H9 (cell line): Measurements from ENCODE around the gene SLC7A6. TPM values are rescaled to one million over a fixed set of nuclear protein-coding genes. Genes with fewer than 3 reads are reported as not detected.

Source experiments
- DNase-seq: peaks from one replicate; pipeline ENCODE4 v3.0.0-alpha.2; 2017
- H2AFZ ChIP-seq: one replicate; pipeline ENCODE4 v1.6.1; 2013; ENCODE audit warnings: mild to moderate bottlenecking, low read length, control low read depth, moderate library complexity
- H2AK5ac ChIP-seq: 2 replicates; pipeline ENCODE4 v1.6.1; 2013; ENCODE audit warnings: low read length, control low read depth, mixed read lengths; ENCODE audit not compliant: insufficient read length
- H2BK120ac ChIP-seq: one replicate; pipeline ENCODE4 v1.6.1; 2013; ENCODE audit warnings: low read depth, mild to moderate bottlenecking, low read length, control low read depth, inconsistent platforms; ENCODE audit not compliant: poor library complexity, severe bottlenecking
- H2BK12ac ChIP-seq: 2 replicates; pipeline ENCODE4 v1.6.1; 2013; ENCODE audit warnings: low read length, control low read depth, mixed read lengths, low read depth; ENCODE audit not compliant: insufficient read length
- H2BK15ac ChIP-seq: 2 replicates; pipeline ENCODE4 v1.6.1; 2013; ENCODE audit warnings: low read depth, low read length, control low read depth
- H2BK20ac ChIP-seq: one replicate; pipeline ENCODE4 v1.6.1; 2013; ENCODE audit warnings: low read depth, mild to moderate bottlenecking, low read length, control low read depth, inconsistent platforms; ENCODE audit not compliant: poor library complexity, severe bottlenecking
- H2BK5ac ChIP-seq: 2 replicates; pipeline ENCODE4 v1.6.1; 2013; ENCODE audit warnings: low read length, control low read depth, mixed read lengths; ENCODE audit not compliant: insufficient read length
- H3K14ac ChIP-seq: 2 replicates; pipeline ENCODE4 v1.6.1; 2013; ENCODE audit warnings: low read length, control low read depth; ENCODE audit not compliant: insufficient read depth
- H3K18ac ChIP-seq: 2 replicates; pipeline ENCODE4 v1.6.1; 2013; ENCODE audit warnings: low read depth, mild to moderate bottlenecking, mixed read lengths, low read length, control low read depth; ENCODE audit not compliant: insufficient read length
- H3K23ac ChIP-seq: 2 replicates; pipeline ENCODE4 v1.6.1; 2013; ENCODE audit warnings: low read length, control low read depth, mixed read lengths, low read depth; ENCODE audit not compliant: insufficient read length
- H3K23me2 ChIP-seq: 2 replicates; pipeline ENCODE4 v1.6.1; 2013; ENCODE audit warnings: low read depth, mild to moderate bottlenecking, mixed read lengths, low read length, control low read depth; ENCODE audit not compliant: insufficient read length, poor library complexity, severe bottlenecking
- H3K27ac ChIP-seq: 2 replicates; pipeline ENCODE4 v1.5.1; 2013; ENCODE audit warnings: low read length, control low read depth, mixed read lengths, low read depth; ENCODE audit not compliant: insufficient read length
- H3K27me3 ChIP-seq: 2 replicates; pipeline ENCODE4 v1.6.1; 2013; ENCODE audit warnings: low read length, control low read depth, inconsistent platforms; ENCODE audit not compliant: insufficient read depth
- H3K4ac ChIP-seq: 2 replicates; pipeline ENCODE4 v1.6.1; 2013; ENCODE audit warnings: low read depth, mild to moderate bottlenecking, control low read depth, inconsistent platforms, low read length, moderate library complexity
- H3K4me1 ChIP-seq: 2 replicates; pipeline ENCODE4 v1.6.1; 2013; ENCODE audit warnings: low read length, control low read depth, inconsistent platforms; ENCODE audit not compliant: insufficient read depth
- H3K4me2 ChIP-seq: 2 replicates; pipeline ENCODE4 v1.6.1; 2013; ENCODE audit warnings: low read length, control low read depth, mixed read lengths; ENCODE audit not compliant: insufficient read length, insufficient read depth
- H3K56ac ChIP-seq: 2 replicates; pipeline ENCODE4 v1.6.1; 2013; ENCODE audit warnings: low read depth, mild to moderate bottlenecking, mixed read lengths, low read length, control low read depth; ENCODE audit not compliant: insufficient read length
- H3K79me1 ChIP-seq: 2 replicates; pipeline ENCODE4 v1.6.1; 2013; ENCODE audit warnings: low read depth, mild to moderate bottlenecking, moderate library complexity, low read length, control low read depth, inconsistent platforms; ENCODE audit not compliant: insufficient read depth, poor library complexity, severe bottlenecking
- H3K79me2 ChIP-seq: 2 replicates; pipeline ENCODE4 v1.6.1; 2013; ENCODE audit warnings: low read length, control low read depth, inconsistent platforms; ENCODE audit not compliant: insufficient read depth
- H3K9ac ChIP-seq: 2 replicates; pipeline ENCODE4 v1.6.1; 2013; ENCODE audit warnings: low read length, control low read depth, mixed read lengths; ENCODE audit not compliant: insufficient read length; ENCODE audit errors: extremely low read depth
- H3K9me3 ChIP-seq: one replicate; pipeline ENCODE4 v1.6.1; 2013; ENCODE audit warnings: low read depth, low read length, inconsistent platforms; ENCODE audit not compliant: control insufficient read depth
- H3T11ph ChIP-seq: one replicate; pipeline ENCODE4 v1.6.1; 2013; ENCODE audit warnings: mild to moderate bottlenecking, low read length, control low read depth, inconsistent platforms
- H4K20me1 ChIP-seq: one replicate; pipeline ENCODE4 v1.6.1; 2013; ENCODE audit not compliant: control insufficient read depth, insufficient read length, insufficient read depth
- H4K5ac ChIP-seq: 2 replicates; pipeline ENCODE4 v1.6.1; 2013; ENCODE audit warnings: low read depth, mild to moderate bottlenecking, mixed read lengths, low read length, control low read depth; ENCODE audit not compliant: insufficient read length
- H4K8ac ChIP-seq: replicated peaks from 2 replicates; pipeline ENCODE4 v1.6.1; 2013; ENCODE audit warnings: low read length, control low read depth, mixed read lengths, low read depth; ENCODE audit not compliant: insufficient read length
- H4K91ac ChIP-seq: 2 replicates; pipeline ENCODE4 v1.6.1; 2013; ENCODE audit warnings: low read depth, mild to moderate bottlenecking, moderate library complexity, mixed read lengths, low read length, control low read depth; ENCODE audit not compliant: insufficient read length
- H3K27ac Mint-ChIP-seq, 3 experiments: 2 replicates in 2 of 3; 3 replicates in 1 of 3; pipeline ENCODE4 v1.8.0; 2020 to 2021; ENCODE audit warnings: mixed read lengths in 3 of 3, mild to moderate bottlenecking in 1 of 3, moderate library complexity in 1 of 3
- H3K27me3 Mint-ChIP-seq: 2 replicates; pipeline ENCODE4 v1.8.0; 2021; ENCODE audit warnings: low read depth, mild to moderate bottlenecking, moderate library complexity, mixed read lengths
- H3K36me3 Mint-ChIP-seq, 3 experiments: 2 replicates in 2 of 3; 3 replicates in 1 of 3; pipeline ENCODE4 v1.8.0; 2020 to 2021; ENCODE audit warnings: low read depth in 3 of 3, mixed read lengths in 3 of 3; ENCODE audit not compliant: insufficient read depth in 1 of 3
- H3K4me1 Mint-ChIP-seq, 2 experiments: 2 replicates each; pipeline ENCODE4 v1.8.0; 2020; ENCODE audit warnings: mixed read lengths in 2 of 2
- H3K4me3 Mint-ChIP-seq, 2 experiments: 2 replicates in 1 of 2; 3 replicates in 1 of 2; pipeline ENCODE4 v1.8.0; 2020 to 2021; ENCODE audit warnings: mild to moderate bottlenecking in 2 of 2, mixed read lengths in 2 of 2, moderate library complexity in 1 of 2
- H3K9me3 Mint-ChIP-seq, 2 experiments: 2 replicates in 1 of 2; 3 replicates in 1 of 2; pipeline ENCODE4 v1.8.0; 2020; ENCODE audit warnings: mild to moderate bottlenecking in 2 of 2, mixed read lengths in 2 of 2, moderate library complexity in 1 of 2
- WGBS: extraction: QIAGEN DNeasy Blood & Tissue Kit; methylation state at CpG from one replicate; pipeline ENCODE4 v1.1.7; 2013; ENCODE audit warnings: missing lambda C conversion rate, low lambda C conversion rate, mixed read lengths; ENCODE audit not compliant: insufficient read length; ENCODE audit errors: extremely low coverage; 5-methylcytosine and 5-hydroxymethylcytosine counted together
- total RNA-seq: library from RNA; stranded (reverse); gene quantifications from 2 replicates; pipeline ENCODE4 v1.2.1, GENCODE V29; 2021
- TF ChIP-seq, protein P1 (sequence below): fragments of 200-600 bp; sonication (generic); conservative IDR thresholded peaks from 3 replicates; pipeline ENCODE4 v1.8.0; 2021; ENCODE audit warnings: antibody characterized with exemption, mild to moderate bottlenecking

SLC7A6 gene
- total RNA-seq, 1 experiment from 2014 or later = 21.1 TPM

DNA sequence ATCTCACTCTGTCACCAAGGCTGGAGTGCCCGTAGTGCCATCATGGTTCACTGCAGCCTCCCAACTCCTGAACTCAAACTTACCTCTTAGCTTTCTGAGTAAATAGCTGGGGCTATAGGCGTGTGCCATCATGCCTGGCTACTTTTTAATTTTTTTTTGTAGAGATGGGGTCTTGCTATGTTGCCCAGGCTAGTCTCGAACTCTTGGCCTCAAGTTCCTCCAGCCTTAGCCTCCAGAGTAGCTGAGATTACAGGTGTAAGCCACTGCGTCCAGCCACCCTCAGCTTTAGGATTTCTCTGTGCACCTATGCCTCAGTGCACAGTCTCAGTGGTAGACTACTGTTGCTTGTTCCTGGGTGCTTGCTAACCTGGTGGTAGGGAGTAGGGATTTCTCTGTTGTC is 5.5 kb downstream of the SLC7A6 start:
- Histone ChIP-seq H3K4me2 (no peak overlapping the region), H3K23me2 (peaks cover 6% of the 10 kb centered on the region), H3K79me1 (peaks cover 3% of the 10 kb centered on the region), H3K4me1 (peaks cover 6% of the 10 kb centered on the region; the same call in 1 of the 2 replicates), H2BK5ac (no peak overlapping the region), H2BK15ac (no peak overlapping the region), H3K18ac (no peak overlapping the region), H4K20me1 (no peaks in the 10 kb centered on the region), H4K5ac (no peak overlapping the region), H4K91ac (no peak overlapping the region), H3K9ac (no peak overlapping the region), H3K79me2 (peaks cover 1% of the 10 kb centered on the region; the same call in 1 of the 2 replicates), H2BK20ac (no peak overlapping the region), H2BK12ac (no peak overlapping the region), H3T11ph (no peak overlapping the region), H3K9me3 (no peaks in the 10 kb centered on the region), H3K14ac (no peak overlapping the region), H2AK5ac (no peak overlapping the region), H2AFZ (no peak overlapping the region), H2BK120ac (no peak overlapping the region), H3K56ac (no peak overlapping the region), H3K4ac (no peak overlapping the region), H3K27me3 (no peaks in the 10 kb centered on the region), H3K23ac (no peak overlapping the region), H4K8ac (no peak overlapping the region), H3K27ac (no peak overlapping the region)
- Mint-ChIP-seq H3K4me1 (peaks cover 24 to 29% of the 10 kb centered on the region in 2 experiments), H3K27me3 (peaks cover 5% of the 10 kb centered on the region; the same call in 1 of the 2 replicates), H3K27ac (no peak overlapping the region; a peak in 1 of 7 replicates), H3K36me3 (peaks cover 9 to 20% (median 11%) of the 10 kb centered on the region in 3 experiments; a peak in 5 of 7 replicates), H3K4me3 (no peak overlapping the region), H3K9me3 (no peaks in the 10 kb centered on the region)
- no peak for DNase-seq
- no CpG with 5 or more reads among the region's 4 CpGs for WGBS
- TF ChIP-seq, protein P1, sequence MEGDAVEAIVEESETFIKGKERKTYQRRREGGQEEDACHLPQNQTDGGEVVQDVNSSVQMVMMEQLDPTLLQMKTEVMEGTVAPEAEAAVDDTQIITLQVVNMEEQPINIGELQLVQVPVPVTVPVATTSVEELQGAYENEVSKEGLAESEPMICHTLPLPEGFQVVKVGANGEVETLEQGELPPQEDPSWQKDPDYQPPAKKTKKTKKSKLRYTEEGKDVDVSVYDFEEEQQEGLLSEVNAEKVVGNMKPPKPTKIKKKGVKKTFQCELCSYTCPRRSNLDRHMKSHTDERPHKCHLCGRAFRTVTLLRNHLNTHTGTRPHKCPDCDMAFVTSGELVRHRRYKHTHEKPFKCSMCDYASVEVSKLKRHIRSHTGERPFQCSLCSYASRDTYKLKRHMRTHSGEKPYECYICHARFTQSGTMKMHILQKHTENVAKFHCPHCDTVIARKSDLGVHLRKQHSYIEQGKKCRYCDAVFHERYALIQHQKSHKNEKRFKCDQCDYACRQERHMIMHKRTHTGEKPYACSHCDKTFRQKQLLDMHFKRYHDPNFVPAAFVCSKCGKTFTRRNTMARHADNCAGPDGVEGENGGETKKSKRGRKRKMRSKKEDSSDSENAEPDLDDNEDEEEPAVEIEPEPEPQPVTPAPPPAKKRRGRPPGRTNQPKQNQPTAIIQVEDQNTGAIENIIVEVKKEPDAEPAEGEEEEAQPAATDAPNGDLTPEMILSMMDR = no peak
